ENCODE data around the gene SNRPB.

SNRPB gene

DNA sequence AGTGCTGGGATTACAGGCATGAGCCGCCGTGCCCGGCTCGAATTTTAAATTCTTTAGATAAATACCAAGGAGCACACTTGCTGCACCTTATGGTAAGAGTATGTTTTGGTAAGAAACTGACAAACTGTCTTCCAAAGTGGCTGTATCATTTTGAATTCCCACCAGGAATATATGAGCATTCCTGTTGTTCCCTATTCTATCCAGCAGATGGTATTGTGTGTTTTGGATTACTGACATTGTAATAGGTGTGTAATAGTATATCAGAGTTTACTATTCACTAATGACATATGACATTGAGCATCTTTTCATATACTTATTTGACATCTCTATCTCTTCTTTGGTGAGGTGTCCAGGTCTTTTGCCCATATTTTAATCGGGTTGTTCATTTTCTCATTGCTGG, 49.3 kb downstream of the SNRPB start:
- TF ChIP-seq, protein P1, sequence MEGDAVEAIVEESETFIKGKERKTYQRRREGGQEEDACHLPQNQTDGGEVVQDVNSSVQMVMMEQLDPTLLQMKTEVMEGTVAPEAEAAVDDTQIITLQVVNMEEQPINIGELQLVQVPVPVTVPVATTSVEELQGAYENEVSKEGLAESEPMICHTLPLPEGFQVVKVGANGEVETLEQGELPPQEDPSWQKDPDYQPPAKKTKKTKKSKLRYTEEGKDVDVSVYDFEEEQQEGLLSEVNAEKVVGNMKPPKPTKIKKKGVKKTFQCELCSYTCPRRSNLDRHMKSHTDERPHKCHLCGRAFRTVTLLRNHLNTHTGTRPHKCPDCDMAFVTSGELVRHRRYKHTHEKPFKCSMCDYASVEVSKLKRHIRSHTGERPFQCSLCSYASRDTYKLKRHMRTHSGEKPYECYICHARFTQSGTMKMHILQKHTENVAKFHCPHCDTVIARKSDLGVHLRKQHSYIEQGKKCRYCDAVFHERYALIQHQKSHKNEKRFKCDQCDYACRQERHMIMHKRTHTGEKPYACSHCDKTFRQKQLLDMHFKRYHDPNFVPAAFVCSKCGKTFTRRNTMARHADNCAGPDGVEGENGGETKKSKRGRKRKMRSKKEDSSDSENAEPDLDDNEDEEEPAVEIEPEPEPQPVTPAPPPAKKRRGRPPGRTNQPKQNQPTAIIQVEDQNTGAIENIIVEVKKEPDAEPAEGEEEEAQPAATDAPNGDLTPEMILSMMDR (IDR thresholded peaks at IDR 0.05; ENCODE audit: control insufficient read depth, extremely low read depth, insufficient read depth): peak; percentile 57
- no peak overlapping the region for H3K4me3 ChIP-seq (ENCODE audit: low read depth, low read length)
- DNase-seq (ENCODE audit: low read depth): no peak

DNA sequence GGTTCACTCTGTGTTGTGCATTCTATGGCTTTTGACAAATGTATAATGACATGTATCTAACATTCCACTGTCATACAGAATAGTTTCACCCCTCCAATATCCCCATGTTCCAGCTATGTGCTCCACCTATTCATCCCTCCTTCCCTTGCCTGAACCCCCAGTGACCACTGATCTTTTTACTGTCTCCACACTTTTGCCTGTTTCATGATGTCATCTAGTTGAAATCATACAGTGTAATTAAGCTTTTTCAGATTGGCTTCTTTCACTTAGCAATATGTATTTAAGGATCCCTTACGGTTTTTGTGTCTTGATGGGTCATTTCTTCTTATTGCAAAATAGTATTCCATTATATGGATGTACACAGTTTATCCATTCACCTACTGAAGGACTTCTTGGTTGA, 50.1 kb downstream of the SNRPB start:
- TF ChIP-seq, protein P1 (IDR thresholded peaks at IDR 0.05; ENCODE audit: control insufficient read depth, extremely low read depth, insufficient read depth): no peak
- no peak for DNase-seq (ENCODE audit: low read depth)
- no peak overlapping the region for H3K4me3 ChIP-seq (ENCODE audit: low read depth, low read length)

DNA sequence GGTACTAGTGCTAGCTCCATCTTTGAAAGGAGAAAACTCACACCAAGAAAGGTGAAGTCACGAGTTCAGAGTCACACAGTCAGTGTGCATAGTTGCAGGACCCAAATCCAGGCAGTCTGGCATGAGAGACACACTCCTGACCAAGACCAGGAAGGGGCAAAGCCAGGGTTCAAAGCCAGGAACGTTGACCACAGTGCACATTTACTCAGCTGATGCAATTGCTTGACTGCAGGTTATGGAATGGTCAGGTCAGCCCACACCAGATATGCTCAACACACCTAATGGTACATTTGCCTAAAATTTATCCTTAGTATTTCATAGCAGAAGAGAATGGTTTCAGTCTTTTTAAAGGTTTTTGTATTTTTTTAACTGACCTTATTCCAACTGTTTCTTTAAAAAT, 52.2 kb downstream of the SNRPB start:
- TF ChIP-seq, protein P1 (IDR thresholded peaks at IDR 0.05; ENCODE audit: control insufficient read depth, extremely low read depth, insufficient read depth): no peak
- H3K4me3 ChIP-seq (ENCODE audit: low read depth, low read length): no peak overlapping the region

DNA sequence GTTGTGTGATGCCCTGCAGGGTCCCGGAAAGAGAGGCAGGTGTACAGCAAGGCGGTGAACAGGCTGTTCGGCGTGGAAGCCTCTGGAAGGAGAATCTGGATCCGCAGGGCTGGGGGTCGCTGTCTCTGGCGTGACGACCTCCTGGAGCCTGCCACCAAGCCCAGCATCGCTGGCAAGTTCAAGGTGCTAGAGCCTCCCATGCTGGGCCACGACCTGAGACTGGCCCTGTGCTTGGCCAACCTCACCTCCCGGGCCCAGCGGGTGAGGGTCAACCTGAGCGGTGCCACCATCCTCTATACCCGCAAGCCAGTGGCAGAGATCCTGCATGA, 53.4 kb downstream of the SNRPB start:
- TF ChIP-seq, protein P1 (IDR thresholded peaks at IDR 0.05; ENCODE audit: control insufficient read depth, extremely low read depth, insufficient read depth): no peak
- DNase-seq (ENCODE audit: low read depth): no peak
- H3K4me3 ChIP-seq (ENCODE audit: low read depth, low read length): no peak overlapping the region

More for the DNA sequence above, 52.2 kb downstream of the SNRPB start:
- no peak for DNase-seq (ENCODE audit: low read depth)

DNA sequence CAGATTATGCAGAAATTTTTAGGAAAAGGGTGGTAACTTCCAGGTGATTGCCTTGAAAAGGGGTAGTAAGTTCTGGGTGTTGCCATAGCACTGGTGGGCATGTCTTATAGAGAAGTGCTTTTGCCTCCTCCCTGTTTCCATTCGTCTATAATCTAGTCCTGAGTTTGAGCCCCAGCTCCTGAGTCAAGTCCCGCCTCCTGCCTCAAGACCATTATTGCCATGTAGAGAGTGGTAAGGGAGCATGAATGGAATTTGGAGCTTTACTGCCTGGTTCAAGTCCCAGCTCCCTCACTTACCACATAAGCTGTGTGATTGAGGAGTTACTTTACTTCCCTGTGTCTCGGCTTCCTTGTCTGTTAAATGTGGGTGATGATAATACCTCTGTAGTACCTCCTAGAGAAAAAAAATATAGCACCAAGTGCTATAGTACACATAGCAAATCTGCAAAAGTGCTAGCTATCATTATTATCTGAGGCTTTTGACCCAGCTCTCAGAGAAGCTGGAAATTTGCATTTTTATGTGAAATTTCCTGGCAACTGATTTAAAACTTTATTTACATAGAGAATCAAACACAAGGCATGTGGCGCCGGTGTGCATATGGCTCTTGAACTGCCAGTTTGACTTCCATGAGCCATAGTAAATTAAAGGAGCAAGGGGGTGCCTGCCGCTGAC, 53.9 kb downstream of the SNRPB start:
- TF ChIP-seq, protein P1 (IDR thresholded peaks at IDR 0.05; ENCODE audit: control insufficient read depth, extremely low read depth, insufficient read depth): no peak
- DNase-seq (ENCODE audit: low read depth): peak; percentile 36
- no peak overlapping the region for H3K4me3 ChIP-seq (ENCODE audit: low read depth, low read length)
